NCI-H2107 treated with DMSO at 0.1 percent for 48 hours (cell line): Measurements from ENCODE around the gene CPSF4L.
"Not testable (repeated sequence)": the region's sequence is repeated elsewhere in the genome, so short reads cannot be mapped to it uniquely, and the experiment has no call there.

ENCODE experiments used
- DNase-seq: peaks from one replicate; lab custom pipeline; 2025; ENCODE audit not compliant: unreplicated experiment; lab: John Stamatoyannopoulos, UW

The CPSF4L gene, protein sequence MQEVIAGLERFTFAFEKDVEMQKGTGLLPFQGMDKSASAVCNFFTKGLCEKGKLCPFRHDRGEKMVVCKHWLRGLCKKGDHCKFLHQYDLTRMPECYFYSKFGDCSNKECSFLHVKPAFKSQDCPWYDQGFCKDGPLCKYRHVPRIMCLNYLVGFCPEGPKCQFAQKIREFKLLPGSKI

DNA sequence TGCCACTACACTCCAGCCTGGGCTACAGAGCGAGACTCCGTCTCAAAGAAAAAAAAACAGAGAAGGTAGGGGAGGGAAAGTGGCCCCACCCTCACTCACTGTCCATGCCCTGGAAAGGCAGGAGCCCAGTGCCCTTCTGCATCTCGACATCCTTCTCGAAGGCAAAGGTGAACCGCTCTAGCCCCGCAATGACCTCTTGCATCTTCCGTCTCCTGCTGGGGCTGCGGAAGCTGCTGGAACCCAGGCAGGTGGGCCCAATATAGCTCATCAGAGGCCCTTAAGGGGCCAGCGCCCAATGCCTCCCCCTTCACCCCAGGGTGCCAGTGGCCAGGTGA, at the start of gene CPSF4L:
Gene CPSF4L (minus strand): TSS at position 264 of the 335 bp plus-strand sequence. CDS start 62 bp downstream, at position 202.
- DNase-seq, result no peak

DNA sequence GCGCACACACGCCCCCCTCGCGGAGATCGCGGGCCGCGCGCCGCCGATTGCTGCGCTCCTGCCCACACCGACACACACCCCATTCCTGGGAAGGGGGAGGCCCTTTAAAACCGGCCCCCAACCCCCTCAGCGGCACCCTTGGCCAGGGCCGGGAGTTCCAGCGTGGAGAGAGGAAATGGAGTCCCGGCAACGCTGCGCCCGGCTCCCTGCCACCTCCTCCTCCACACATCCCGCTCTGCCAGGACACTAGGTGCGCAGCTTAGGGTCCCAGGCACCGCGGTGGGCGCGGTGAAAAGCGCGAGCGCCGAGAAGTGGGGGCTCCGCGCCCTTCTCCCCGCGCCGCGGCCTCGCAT, 49.7 kb upstream of the CPSF4L start:
- DNase-seq, result no peak

DNA sequence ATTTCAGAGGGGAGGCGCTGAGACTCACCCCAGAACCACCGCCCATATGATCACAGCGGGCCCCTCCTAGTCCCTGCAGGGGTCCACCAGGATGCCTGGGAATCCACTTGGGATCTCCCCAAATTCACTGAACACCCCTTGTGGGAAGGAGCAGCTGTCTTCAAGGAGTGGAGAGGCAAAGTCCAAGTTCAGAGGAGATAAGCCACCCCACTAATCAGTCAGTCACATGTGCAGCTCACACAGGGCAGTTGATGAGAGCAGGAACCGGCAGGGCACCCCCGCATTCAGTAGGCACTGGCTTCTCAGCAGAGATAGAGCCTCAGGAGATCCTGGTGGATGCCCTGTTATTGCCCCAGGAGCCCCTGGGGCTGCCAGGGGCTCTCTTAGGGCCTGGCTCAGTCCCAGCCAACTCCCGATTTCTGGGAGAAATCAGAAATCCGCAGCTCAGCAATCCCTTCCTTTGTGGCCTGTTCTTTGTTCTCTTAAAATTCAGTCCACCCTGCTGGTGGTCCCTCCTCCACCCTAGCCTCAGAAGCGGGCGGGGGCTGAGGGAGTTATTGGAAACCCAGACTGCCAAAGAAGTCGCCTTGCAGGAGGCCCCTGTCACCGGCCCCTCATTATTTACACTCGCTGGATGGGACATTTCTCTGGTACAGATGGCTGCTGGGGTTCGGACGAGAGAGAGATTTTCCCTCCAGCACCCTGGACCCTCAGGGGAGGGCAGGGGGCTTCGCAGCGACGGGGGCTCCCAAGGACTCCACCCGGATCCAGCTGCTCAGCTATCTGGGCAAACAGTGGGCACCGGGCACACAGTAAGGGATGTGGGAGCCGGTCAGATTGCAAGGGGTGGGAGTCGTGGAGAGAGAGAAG, 48.3 kb upstream of the CPSF4L start:
- DNase-seq, result no peak

DNA sequence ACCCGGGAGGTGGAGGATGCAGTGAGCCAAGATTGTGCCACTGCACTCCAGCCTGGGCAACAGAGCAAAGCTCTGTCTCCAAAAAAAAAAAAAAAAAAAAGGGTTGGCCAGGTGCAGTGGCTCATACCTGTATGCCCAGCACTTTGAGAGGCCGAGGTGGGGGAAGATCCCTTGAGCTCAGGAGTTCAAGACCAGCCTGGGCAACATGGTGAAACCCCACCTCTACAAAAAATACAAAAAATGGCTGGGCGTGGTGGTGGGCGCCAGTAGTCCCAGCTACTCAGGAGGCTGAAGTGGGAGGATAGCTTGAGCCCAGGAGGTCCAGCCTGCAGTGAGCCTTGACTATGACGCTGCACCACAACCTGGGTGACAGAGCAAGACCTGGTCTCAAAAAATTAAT, 47.3 kb upstream of the CPSF4L start:
- DNase-seq, result not testable (repeated sequence)

DNA sequence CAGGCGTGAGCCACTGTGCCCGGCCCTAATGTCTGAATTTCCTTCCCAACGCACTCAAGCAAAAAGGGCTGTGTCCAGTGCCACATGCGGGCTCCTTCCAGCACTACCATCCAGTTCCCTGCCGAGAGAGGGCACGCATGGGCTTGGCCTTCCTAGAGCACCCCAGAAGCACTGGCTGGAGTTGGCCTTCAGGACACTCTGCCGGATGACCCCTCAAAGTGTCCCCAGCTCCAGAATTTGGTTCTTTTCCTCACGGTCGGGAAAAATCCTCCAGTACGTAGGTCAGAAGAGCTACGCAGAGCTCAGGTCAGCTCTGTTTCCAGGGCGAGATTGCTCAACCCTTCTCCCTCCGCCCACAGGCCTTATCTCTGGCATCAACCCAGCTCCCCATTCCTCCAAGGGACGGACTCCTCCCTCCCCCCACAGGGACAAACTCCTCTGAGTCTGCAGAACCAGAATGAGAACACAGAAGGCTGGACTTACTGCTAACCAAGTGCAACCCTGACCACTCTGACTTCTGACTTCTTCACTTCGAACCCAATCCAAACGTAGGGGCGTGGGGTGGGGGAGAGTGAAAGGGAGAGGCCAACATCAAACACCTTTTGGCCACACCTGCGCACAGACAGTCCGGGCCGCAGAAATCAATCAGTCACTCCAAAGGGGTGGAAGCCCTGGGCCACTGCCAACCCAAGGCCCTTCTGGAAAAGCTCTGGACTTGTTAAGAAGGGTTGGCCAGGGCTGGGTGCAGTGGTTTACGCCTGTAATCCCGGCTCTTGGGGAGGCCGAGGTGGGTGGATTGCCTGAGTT, 46.5 kb upstream of the CPSF4L start:
- DNase-seq, result no peak

DNA sequence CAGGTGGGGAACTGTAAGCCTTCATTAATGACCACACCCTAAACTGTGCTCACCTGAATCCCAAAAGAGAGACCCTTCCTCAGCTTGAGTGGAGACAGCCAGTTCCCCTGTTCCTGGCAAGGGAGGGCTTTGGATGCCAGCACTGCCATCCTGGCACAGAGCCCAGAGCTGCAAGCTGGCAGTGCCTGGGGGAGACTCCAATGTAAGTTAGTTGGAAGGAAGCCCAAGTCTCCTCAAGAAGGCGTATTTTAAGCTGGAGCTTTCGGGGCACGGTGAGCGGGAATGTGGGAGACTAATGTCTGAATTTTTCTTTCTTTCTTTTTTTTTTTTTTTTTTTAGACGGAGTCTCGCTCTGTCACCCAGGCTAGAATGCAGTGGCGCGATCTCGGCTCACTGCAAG, 45.5 kb upstream of the CPSF4L start:
- DNase-seq, result no peak

DNA sequence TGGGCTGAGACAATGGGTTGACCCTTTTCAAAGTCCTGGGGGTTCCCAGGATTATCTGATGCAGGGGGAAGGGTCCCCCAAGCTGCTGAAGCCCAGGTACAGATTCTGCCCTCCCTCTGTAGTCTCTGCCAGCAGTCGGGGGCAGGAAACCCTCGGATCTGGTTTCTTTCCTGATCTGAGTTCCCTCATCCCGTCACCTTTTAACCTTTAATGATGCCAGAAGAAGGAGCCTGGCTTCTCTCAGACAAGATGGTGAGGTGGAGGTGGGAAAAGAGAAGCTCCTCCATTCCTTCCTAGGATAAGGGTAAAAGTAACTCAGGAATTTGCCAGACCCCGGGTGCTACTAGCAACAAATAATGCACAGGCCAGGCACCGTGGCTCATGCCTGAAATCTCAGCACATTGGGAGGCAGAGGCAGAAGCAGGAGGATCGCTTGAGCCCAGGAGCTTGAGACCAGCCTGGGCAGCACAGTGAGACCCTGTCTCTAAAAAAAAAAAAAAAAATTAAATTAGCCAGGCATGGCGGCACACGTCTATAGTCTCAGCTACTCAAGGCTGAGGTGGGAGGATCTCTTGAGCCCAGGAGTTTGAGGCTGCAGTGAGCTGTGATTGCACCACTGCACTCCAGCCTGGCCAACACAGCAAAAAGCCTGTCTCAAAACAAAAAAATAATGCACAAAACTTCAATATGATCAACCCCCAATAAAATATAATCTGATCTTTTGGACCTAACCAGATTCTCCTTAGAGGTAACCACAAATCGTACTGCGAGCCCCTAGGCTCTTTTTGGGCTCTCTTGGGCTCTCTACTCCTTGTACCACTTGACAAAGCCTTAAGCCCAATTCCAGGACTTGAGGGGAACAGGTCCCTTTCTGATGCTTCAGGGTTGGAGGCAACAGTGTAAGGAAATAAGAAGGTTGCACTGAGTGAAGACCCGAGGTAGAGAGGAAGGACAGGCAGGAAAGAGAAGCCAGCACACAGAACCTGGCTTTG, 44.5 kb upstream of the CPSF4L start:
- DNase-seq, result no peak

DNA sequence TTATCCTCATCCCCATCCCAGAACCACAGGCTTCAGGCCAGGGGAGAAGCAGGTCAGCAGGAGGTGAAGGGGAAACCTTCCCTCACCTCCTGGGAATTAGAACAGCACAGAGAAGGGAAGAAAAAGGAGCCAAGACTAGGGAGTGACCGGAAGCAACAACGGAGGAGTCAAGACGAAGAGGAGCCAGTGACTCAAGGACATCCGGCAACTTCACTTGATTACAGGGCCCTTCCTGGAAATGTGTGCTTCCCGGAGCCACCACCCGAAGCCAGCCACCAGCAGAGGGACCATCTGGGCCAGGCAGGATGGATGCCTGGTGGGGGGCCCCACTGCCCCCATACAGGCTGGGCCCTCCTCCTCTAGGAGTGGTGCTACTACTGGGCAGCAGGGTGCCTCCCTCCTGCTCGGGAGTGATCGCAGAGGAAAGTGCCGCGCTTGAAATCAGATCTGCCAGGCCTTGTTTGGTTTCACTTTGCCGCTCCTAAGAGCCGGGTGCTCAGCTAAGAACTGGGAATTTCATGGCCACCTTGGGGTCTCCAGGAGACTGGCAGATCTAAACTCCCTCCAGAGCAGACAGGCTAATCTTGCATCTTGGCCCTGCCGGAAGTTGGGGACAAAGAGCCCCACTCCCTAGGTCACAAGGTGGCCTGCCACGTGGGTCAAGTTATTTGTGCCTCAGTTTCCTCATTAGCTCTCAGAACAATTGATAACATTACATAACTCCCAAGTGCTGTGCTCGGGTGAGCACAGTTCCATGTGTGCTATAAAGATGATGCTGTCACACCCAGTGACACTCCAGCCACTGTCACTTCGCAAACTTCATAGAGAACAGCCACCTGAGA, 43.5 kb upstream of the CPSF4L start:
- DNase-seq, result peak; percentile 75

DNA sequence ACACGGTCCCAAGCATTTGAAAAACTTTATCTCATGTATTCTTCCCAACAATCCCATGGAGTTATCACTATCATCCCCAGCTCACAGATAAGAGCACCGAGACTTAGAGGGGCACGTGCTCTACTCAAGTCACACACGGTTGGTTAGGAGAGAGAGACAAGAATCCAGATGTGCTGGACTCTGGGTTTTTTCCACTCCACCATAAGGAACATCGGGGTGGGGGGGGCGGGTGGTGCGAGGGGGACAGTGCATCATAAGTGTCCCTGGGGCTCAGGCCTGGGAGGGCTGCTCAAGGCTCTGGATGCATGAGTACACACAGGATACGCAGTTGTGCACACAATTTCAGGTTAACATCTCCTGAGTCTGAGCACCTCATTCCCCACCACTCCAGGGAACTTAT, 42.8 kb upstream of the CPSF4L start:
- no peak for DNase-seq

DNA sequence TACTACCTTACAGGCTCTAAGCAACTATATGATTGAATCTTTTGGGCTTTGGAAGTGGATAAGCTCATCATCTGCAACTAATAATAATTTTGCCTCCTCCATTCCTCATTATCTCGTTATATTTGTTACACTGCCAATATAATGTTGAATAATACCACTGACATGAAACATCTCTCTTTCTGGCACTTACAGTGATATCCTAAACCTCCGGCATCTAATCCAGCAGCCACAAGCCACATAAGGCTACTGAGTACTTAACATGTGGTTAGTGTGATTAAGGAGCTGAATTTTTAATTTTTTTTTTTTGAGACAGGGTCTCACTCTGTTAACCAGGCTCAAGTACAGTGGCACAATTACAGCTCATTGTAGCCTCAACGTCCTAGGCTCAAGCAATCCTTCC, 40.5 kb upstream of the CPSF4L start:
- no peak for DNase-seq

DNA sequence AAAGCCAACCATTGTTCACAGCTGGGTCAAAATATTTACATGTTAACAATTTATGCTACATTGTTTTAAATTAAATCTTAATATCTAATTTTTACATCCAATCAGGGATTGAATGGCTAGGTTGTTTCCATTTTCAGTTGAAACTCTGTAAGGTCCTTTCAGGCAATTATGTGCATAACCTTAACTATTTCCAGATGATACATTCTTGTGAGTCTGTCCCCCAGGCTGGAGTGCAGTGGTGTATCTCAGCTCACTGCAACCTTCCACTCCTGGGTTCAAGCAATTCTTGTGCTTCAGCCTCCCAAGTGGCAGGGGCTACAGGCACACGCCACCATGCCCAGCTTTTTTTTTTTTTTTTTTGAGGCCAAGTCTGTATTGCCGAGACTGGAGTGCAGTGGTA, 39.7 kb upstream of the CPSF4L start:
- no peak for DNase-seq

DNA sequence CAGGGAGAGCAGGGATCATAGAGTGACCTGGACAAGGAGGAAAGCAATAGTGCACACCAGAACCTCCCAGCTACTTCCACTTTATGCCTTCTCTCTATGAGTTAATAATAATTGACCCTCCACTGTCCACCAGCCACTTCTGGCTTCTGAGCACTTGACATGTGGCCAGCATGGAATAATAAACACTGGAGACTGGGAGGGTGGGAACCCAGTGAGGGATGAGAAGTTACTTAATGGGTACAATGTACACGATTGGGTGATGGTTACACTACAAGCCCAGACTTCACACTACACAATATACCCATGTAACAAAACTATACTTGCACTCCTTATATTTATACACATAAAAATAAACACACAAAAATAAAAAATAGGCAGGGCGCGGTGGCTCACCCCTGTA, 38.7 kb upstream of the CPSF4L start:
- DNase-seq, result no peak

DNA sequence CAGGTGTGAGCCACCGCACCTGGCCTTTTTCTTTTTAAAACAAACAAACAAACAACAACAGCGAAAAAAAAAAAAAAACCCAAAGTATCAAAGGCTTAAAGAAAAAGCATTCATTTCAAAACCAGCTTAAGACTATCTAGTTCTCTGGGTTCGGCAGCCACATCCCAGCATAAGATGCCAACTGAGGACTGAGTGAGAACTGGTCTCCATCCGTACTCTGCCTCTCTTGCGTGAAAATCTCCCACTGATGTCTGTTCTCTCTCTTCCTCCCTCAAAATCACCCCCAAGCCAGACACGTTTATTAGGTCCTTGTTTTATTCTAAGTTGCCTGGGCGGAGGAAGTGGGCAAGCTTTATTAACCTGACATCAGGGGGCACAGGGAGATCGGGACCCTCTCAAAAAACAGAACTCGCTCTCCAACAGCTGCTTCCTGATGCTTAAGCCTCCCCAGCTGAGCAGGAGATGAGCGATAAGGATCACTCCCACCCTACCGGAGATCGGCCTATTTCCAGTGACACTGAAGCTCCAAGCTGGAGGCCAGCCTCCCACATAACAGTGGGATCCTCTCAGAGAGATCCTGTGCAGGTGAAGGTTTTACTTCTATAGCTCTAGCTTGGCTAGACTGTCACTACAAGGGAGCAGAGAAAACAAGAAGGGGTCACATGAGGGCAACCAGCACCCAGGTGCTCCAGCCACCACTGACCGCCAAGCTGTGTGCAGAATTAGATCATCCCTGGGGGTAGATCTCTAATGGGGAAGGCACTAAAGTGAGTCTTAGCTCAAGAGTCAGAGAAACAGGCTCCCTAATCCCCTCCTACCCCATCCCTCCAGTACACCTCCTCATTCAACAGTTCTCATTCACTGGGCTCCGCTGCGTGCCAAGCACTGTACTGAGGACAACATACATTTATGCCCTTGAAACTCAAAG, 36.5 kb upstream of the CPSF4L start:
- no peak for DNase-seq

DNA sequence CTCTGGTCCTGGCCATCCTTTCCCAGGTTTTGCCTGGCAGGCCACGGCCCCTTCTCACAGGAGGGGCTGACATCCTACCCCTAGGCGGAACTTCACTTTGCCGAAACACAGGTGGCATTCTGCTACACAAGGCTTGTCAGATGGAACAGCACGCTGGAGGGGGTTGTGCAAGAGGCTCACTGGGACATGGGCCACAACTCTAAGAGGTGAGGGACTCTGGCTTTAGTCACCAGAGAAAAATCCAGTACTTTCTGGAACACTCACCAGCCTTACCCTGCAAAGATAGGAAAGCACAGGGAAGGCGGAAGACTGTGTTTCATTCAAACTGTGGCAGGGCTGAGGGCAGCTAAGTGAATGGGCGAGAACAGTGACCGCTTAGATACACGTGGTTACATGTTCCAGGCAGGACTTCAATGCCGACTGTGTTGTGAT, 31.8 kb upstream of the CPSF4L start:
- DNase-seq, result no peak

DNA sequence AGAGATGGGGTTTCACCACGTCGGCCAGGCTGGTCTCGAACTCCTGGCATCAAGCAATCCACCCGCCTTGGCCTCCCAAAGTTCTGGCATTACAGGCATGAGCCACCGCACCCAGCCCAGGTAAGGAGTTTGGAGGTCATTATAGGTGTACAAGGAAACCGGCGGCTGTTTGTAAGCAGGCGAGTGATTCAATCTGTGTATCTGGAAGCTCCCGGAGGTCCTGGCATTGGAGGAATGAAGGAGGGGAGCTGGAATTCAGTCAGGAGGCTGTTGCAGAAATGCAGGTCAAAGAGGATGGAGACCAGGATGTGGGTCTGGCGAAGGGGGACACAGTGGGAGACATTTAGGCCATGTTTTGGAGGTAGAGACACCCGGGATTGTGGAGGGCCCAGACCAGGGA, 31.4 kb upstream of the CPSF4L start:
- no peak for DNase-seq

DNA sequence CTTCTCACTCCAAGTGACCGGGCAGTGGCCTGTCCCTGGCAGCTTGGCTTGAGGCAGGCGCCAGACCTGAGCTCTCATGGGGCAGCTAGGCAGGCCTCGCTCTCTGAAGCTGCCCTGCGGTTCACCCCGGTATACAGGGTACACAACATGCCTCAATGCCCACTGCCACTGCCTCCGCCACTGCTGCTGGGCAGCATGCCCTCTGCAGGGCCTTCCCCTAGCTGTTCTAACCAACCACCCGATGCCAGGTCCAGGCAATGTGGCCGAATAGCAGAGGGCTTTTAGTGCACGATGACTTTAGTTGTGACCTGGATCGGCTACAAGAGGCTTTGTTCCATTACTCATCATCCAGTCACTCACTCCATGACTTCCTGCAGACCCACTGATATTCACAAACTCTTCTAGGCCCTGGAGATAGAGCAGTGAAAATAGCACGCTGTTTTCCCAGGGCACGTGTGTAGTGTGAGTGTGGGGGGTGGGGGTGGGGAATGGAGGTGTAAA, 30.4 kb upstream of the CPSF4L start:
- no peak for DNase-seq

DNA sequence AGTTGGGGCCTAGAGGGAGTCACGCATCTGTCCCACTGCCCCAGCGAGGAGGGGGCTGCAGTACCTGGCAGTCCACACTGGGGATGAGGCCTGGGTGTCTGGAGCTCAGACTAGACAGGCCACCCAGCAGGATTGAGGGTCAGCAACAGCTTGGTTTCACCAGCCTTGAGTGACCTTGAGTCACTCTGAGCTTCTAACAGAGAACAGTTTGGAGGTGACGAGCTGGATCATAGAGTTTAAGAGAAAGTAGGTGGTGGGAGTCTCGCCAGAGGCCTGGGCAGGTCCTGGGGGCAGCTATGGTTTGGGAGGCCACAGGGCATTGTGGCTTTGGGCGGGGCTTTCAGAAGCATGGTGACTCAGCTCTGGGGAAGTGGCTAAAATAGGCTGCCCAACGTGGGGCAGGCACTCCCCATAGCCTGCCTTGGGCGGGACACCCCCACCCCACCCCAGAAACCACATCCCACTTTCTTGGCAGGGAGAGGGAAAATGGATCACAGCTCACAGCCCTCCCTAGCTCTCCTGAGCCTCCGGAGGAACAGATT, 29.7 kb upstream of the CPSF4L start:
- no peak for DNase-seq
